SK-N-SH (cell line): ENCODE results near the gene TMEM9. TPM values are rescaled to one million over a fixed set of nuclear protein-coding genes. Genes with fewer than 3 reads are reported as not detected.

Experiments
- CTCF ChIA-PET: fragments of 300-600, 350-600 bp; formaldehyde crosslinking; extraction: SDS; loops from one replicate; lab custom pipeline; 2021; lab: Yijun Ruan, JAX
- POLR2A ChIA-PET: fragments of 350-600 bp; sonication (Branson Sonifier 250); formaldehyde crosslinking; extraction: SDS; loops from one replicate; lab custom pipeline; 2020; ENCODE audit warnings: antibody characterized with exemption, inconsistent platforms; lab: Yijun Ruan, JAX
- DNase-seq: peaks from one replicate; pipeline ENCODE4 v3.0.0; 2012
- H2AFZ ChIP-seq: fragments of 200-600 bp; sonication (generic); 2 replicates; pipeline ENCODE4 v1.8.1; 2016; ENCODE audit warnings: antibody characterized with exemption, mild to moderate bottlenecking, low read depth
- H3F3A ChIP-seq: fragments of 200-600 bp; sonication (generic); replicated peaks from 2 replicates; pipeline ENCODE3; 2016; ENCODE audit warnings: antibody characterized with exemption, mild to moderate bottlenecking; ENCODE audit not compliant: insufficient read depth
- H3K27ac ChIP-seq, 2 experiments: fragments of 200-500 bp in 1 of 2; fragments of 200-600 bp in 1 of 2; sonication (Bioruptor generic) in 1 of 2; sonication (generic), shearing (Covaris generic) in 1 of 2; 2 replicates each; pipeline versions ENCODE4 v1.5.1 to v1.6.1; 2014 to 2016; ENCODE audit warnings: low read depth in 2 of 2, inconsistent platforms in 1 of 2, low read length in 1 of 2, mild to moderate bottlenecking in 1 of 2, mixed read lengths in 1 of 2
- H3K27me3 ChIP-seq: fragments of 200-600 bp; sonication (generic), shearing (Covaris generic); 2 replicates; pipeline ENCODE4 v1.6.1; 2016; ENCODE audit warnings: mixed run types; ENCODE audit not compliant: insufficient read depth
- H3K36me3 ChIP-seq, 2 experiments: fragments of 200-500 bp in 1 of 2; fragments of 200-600 bp in 1 of 2; sonication (Bioruptor generic) in 1 of 2; sonication (generic) in 1 of 2; replicated peaks in 1 of 2; 2 replicates each; pipeline versions ENCODE3 to v1.5.1; 2014 to 2016; ENCODE audit warnings: low read length in 1 of 2, mild to moderate bottlenecking in 1 of 2; ENCODE audit not compliant: insufficient read depth in 2 of 2, control insufficient read depth in 1 of 2
- H3K4me1 ChIP-seq, 2 experiments: fragments of 200-500 bp in 1 of 2; fragments of 200-600 bp in 1 of 2; sonication (Bioruptor generic) in 1 of 2; sonication (generic), shearing (Covaris generic) in 1 of 2; 2 replicates each; pipeline versions ENCODE4 v1.5.1 to v1.6.1; 2014 to 2016; ENCODE audit warnings: low read depth in 1 of 2, low read length in 1 of 2, mixed run types in 1 of 2; ENCODE audit not compliant: insufficient read depth in 2 of 2, control insufficient read depth in 1 of 2
- H3K4me2 ChIP-seq: fragments of 200-600 bp; sonication (generic), shearing (Covaris generic); 2 replicates; pipeline ENCODE4 v1.6.1; 2017; ENCODE audit warnings: mixed run types
- H3K4me3 ChIP-seq, 2 experiments: fragments of 200-500 bp in 1 of 2; fragments of 200-600 bp in 1 of 2; sonication (Bioruptor generic) in 1 of 2; sonication (generic), shearing (Covaris generic) in 1 of 2; 2 replicates each; pipeline versions ENCODE4 v1.5.1 to v1.8.1; 2014 to 2016; ENCODE audit warnings: low read depth in 2 of 2, inconsistent platforms in 1 of 2, low read length in 1 of 2, mild to moderate bottlenecking in 1 of 2, mixed read lengths in 1 of 2, moderate library complexity in 1 of 2
- H3K79me2 ChIP-seq: fragments of 200-600 bp; sonication (generic); 2 replicates; pipeline ENCODE4 v1.8.1; 2017; ENCODE audit warnings: mild to moderate bottlenecking; ENCODE audit not compliant: insufficient read depth
- H3K9ac ChIP-seq: fragments of 200-600 bp; sonication (generic); 2 replicates; pipeline ENCODE4 v1.6.1; 2017; ENCODE audit warnings: mixed run types
- H3K9me2 ChIP-seq: fragments of 200-600 bp; sonication (generic); 2 replicates; pipeline ENCODE4 v1.6.1; 2017; ENCODE audit warnings: mixed run types
- H3K9me3 ChIP-seq: fragments of 200-600 bp; sonication (generic); 2 replicates; pipeline ENCODE4 v1.6.1; 2017; ENCODE audit warnings: mixed run types, mild to moderate bottlenecking, moderate library complexity
- H4K20me1 ChIP-seq: fragments of 200-600 bp; sonication (generic); 2 replicates; pipeline ENCODE4 v1.6.1; 2017; ENCODE audit warnings: mild to moderate bottlenecking, mixed run types; ENCODE audit not compliant: insufficient read depth
- CHD2 ChIP-seq: fragments of 150-350 bp; IDR thresholded peaks from 2 replicates; pipeline ENCODE4 v1.6.1; 2018; ENCODE audit warnings: low read length; ENCODE audit not compliant: partially characterized antibody
- EP300 ChIP-seq, 2 experiments: IDR thresholded peaks; 2 replicates each; pipeline versions ENCODE4 v1.4.0 to v1.6.1; 2012; ENCODE audit warnings: borderline replicate concordance in 1 of 2, low read depth in 1 of 2, low read length in 1 of 2
- FOSL2 ChIP-seq: IDR thresholded peaks from 2 replicates; pipeline ENCODE4 v1.4.0; 2012; ENCODE audit warnings: low read depth, mild to moderate bottlenecking, moderate library complexity, borderline replicate concordance
- FOXJ3 ChIP-seq: sonication (generic); formaldehyde crosslinking; IDR thresholded peaks from 2 replicates; pipeline ENCODE4 v1.5.1; 2020; ENCODE audit warnings: mild to moderate bottlenecking, missing genetic modification reagents
- FOXM1 ChIP-seq: IDR thresholded peaks from 2 replicates; pipeline ENCODE4 v1.4.0; 2012; ENCODE audit warnings: low read depth, mild to moderate bottlenecking
- JUND ChIP-seq: IDR thresholded peaks from 2 replicates; pipeline ENCODE4 v1.4.0; 2012
- MXI1 ChIP-seq: IDR thresholded peaks from 2 replicates; pipeline ENCODE4 v1.6.1; 2012; ENCODE audit warnings: mild to moderate bottlenecking, low read depth, low read length, improper control_type of control experiment
- POLR2AphosphoS5 ChIP-seq: IDR thresholded peaks from 2 replicates; pipeline ENCODE4 v1.6.1; 2012; ENCODE audit warnings: low read depth, low read length
- RXRA ChIP-seq: IDR thresholded peaks from 2 replicates; pipeline ENCODE4 v1.4.0; 2012; ENCODE audit warnings: low read depth, mild to moderate bottlenecking, borderline replicate concordance
- TCF12 ChIP-seq: IDR thresholded peaks from 2 replicates; pipeline ENCODE4 v1.4.0; 2012
- WGBS: methylation state at CpG from one replicate; pipeline ENCODE4 v1.1.6; 2017; ENCODE audit warnings: low lambda C conversion rate; 5-methylcytosine and 5-hydroxymethylcytosine counted together
- polyA plus RNA-seq, 3 experiments: library from polyadenylated mRNA; depleted of rRNA; stranded (reverse); fragments of >200 nt; gene quantifications; 2 replicates each; pipeline ENCODE4 v1.2.3, GENCODE V29; 2012
- TF ChIP-seq, protein P1 (sequence below): IDR thresholded peaks from 2 replicates; pipeline ENCODE4 v1.4.0; 2012; ENCODE audit warnings: low read depth, borderline replicate concordance
- TF ChIP-seq, protein P2 (sequence below): IDR thresholded peaks from 2 replicates; pipeline ENCODE4 v1.4.0; 2012; ENCODE audit warnings: low read depth
- TF ChIP-seq, protein P3 (sequence below): IDR thresholded peaks from 2 replicates; pipeline ENCODE4; 2012
- TF ChIP-seq, protein P4 (sequence below): fragments of 200-600 bp; sonication (generic); IDR thresholded peaks from 2 replicates; pipeline ENCODE4 v1.6.1; 2017; ENCODE audit warnings: antibody characterized with exemption, mild to moderate bottlenecking, moderate library complexity

TMEM9 gene
- polyA plus RNA-seq, 1 of the 3 experiments (the other 2 are of a cell fraction) = 126 TPM

DNA sequence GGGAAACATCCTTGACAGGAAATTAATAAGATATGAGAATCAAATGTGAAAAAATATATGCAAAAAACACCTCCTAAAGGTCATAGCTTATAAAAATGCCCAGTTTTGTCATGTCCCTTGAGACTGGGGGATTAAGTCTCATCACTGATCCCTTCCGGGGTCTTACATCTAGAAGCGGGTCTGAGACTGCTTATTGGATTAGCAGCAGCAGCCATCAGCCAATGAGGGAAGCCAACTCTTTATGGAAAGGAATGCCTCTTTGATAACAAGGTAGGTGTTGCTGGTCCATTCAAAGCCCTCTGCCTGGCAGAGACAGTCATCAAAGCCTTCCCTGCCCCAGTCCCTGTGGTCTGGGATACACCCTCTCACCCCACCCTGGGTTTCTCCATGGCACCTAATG lies 38.2 kb downstream of the TMEM9 start:
- ChIA-PET CTCF (interaction anchor here (0.7 to 6.7 kb wide), 7 partner anchors 10 to 144 kb away, joined by 3 to 114 read pairs (median 5); partner anchors contain the start of gene ASCL5), POLR2A (no interaction called here)
- peaks cover 5% of the 10 kb centered on the region; the same call in 1 of the 2 replicates for H3K27me3 ChIP-seq

DNA sequence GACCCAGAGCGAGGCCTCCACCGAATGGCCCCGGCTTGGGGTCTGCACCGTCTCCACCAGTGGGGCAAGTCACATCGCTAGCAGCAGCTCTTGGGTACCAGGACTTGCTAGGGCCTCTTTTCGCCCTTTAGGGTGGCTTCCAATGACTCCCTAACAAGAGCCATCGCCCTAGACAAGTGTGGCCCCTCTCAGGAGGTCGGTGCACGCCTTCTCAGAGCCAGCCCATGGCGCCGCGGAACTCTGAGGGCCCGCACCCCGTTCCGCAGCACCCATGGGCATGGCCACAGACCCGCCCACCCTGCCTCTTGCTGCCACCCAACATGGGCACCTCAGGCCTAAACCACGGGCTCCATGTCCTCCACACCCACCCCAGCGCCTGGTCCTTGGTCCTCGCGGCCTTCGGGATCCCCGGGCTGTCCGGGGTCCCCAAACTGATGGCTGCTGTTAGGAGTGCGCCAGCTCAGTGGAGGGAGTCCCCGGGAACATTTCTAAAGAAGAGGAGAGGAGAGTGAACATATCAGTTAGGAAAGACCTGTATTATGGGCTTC lies 38.8 kb downstream of the TMEM9 start:
- no peak overlapping the region for H3K4me2 ChIP-seq
- no peaks in the 10 kb centered on the region for H3K9me3 ChIP-seq
- POLR2A ChIA-PET = no interaction called here
- TF ChIP-seq CHD2 (no peak), FOSL2 (no peak), TCF12 (no peak), EP300 (IDR thresholded peaks at IDR 0.05; ENCODE audit: borderline replicate concordance in 1 of 2, low read depth in 1 of 2, low read length in 1 of 2) (no peak)
- TF ChIP-seq, protein P1, sequence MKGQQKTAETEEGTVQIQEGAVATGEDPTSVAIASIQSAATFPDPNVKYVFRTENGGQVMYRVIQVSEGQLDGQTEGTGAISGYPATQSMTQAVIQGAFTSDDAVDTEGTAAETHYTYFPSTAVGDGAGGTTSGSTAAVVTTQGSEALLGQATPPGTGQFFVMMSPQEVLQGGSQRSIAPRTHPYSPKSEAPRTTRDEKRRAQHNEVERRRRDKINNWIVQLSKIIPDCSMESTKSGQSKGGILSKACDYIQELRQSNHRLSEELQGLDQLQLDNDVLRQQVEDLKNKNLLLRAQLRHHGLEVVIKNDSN = no peak
- TF ChIP-seq, protein P2, sequence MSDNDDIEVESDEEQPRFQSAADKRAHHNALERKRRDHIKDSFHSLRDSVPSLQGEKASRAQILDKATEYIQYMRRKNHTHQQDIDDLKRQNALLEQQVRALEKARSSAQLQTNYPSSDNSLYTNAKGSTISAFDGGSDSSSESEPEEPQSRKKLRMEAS = no peak
- no peaks in the 10 kb centered on the region for H3K36me3 ChIP-seq
- CTCF ChIA-PET = interaction anchor here (1.1 to 6.7 kb wide), 13 partner anchors 11 to 556 kb away, joined by 3 to 114 read pairs (median 5); partner anchors contain the start of gene ASCL5
- H3K9ac ChIP-seq = no peak overlapping the region
- 96% methylated on average over 10 of the region's 25 CpGs for WGBS
- no peaks in the 10 kb centered on the region for H3K79me2 ChIP-seq
- H3F3A ChIP-seq = no peaks in the 10 kb centered on the region
- H2AFZ ChIP-seq = no peak overlapping the region
- DNase-seq = no peak
- H4K20me1 ChIP-seq = no peaks in the 10 kb centered on the region
- H3K27ac ChIP-seq = no peak overlapping the region
- peaks cover 5% of the 10 kb centered on the region; the same call in 1 of the 2 replicates for H3K27me3 ChIP-seq
- H3K4me1 ChIP-seq = peaks cover 0 to 7% of the 10 kb centered on the region in 2 experiments; a peak in 1 of 4 replicates
- H3K4me3 ChIP-seq = no peak overlapping the region
- no peaks in the 10 kb centered on the region for H3K9me2 ChIP-seq

More for the DNA sequence above, 38.2 kb downstream of the TMEM9 start:
- Histone ChIP-seq H3K79me2 (no peaks in the 10 kb centered on the region), H3K36me3 (no peaks in the 10 kb centered on the region), H2AFZ (no peak overlapping the region), H3K4me2 (no peak overlapping the region), H3K4me1 (peaks cover 0 to 7% of the 10 kb centered on the region in 2 experiments; a peak in 1 of 4 replicates), H3K27ac (no peak overlapping the region), H4K20me1 (no peaks in the 10 kb centered on the region), H3K4me3 (no peak overlapping the region), H3K9me3 (no peaks in the 10 kb centered on the region), H3K9me2 (no peaks in the 10 kb centered on the region), H3F3A (no peaks in the 10 kb centered on the region), H3K9ac (no peak overlapping the region)
- no peak for TF ChIP-seq JUND
- no peak for TF ChIP-seq MXI1
- no peak for TF ChIP-seq POLR2AphosphoS5
- TF ChIP-seq, protein P3, sequence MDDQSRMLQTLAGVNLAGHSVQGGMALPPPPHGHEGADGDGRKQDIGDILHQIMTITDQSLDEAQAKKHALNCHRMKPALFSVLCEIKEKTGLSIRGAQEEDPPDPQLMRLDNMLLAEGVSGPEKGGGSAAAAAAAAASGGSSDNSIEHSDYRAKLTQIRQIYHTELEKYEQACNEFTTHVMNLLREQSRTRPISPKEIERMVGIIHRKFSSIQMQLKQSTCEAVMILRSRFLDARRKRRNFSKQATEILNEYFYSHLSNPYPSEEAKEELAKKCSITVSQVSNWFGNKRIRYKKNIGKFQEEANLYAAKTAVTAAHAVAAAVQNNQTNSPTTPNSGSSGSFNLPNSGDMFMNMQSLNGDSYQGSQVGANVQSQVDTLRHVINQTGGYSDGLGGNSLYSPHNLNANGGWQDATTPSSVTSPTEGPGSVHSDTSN = no peak
- no peak for TF ChIP-seq EP300 (IDR thresholded peaks at IDR 0.05; ENCODE audit: borderline replicate concordance in 1 of 2, low read depth in 1 of 2, low read length in 1 of 2)
- no peak for TF ChIP-seq FOXJ3
- TF ChIP-seq RXRA = no peak
- TF ChIP-seq, protein P4, sequence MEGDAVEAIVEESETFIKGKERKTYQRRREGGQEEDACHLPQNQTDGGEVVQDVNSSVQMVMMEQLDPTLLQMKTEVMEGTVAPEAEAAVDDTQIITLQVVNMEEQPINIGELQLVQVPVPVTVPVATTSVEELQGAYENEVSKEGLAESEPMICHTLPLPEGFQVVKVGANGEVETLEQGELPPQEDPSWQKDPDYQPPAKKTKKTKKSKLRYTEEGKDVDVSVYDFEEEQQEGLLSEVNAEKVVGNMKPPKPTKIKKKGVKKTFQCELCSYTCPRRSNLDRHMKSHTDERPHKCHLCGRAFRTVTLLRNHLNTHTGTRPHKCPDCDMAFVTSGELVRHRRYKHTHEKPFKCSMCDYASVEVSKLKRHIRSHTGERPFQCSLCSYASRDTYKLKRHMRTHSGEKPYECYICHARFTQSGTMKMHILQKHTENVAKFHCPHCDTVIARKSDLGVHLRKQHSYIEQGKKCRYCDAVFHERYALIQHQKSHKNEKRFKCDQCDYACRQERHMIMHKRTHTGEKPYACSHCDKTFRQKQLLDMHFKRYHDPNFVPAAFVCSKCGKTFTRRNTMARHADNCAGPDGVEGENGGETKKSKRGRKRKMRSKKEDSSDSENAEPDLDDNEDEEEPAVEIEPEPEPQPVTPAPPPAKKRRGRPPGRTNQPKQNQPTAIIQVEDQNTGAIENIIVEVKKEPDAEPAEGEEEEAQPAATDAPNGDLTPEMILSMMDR = no peak
- TF ChIP-seq FOXM1 = no peak
- TF ChIP-seq CHD2 = no peak
- no peak for DNase-seq
- 100% methylated on average over 2 of the region's 2 CpGs for WGBS
